ENCODE measurements around the gene RBM17.
"Not testable (repeated sequence)": the region's sequence is repeated elsewhere in the genome, so short reads cannot be mapped to it uniquely, and the experiment has no call there.

The RBM17 gene

GRCh38 chr10:6121146-6121545 lies 32.3 kb downstream of the RBM17 start:
- no peak for TF ChIP-seq ZNF274 (IDR thresholded peaks at IDR 0.05; ENCODE audit: low read depth, low read length)
- no peak overlapping the region for H3K4me3 ChIP-seq (ENCODE audit: low read length)

- H3K4me3 ChIP-seq (ENCODE audit: low read length) = no peak overlapping the region
Observed at GRCh38 chr10:6123532-6123931, 34.7 kb downstream of the RBM17 start.

GRCh38 chr10:6124666-6125065 lies 35.8 kb downstream of the RBM17 start:
- TF ChIP-seq ZNF274 (IDR thresholded peaks at IDR 0.05; ENCODE audit: low read depth, low read length) = no peak
- H3K4me3 ChIP-seq (ENCODE audit: low read length) = no peak overlapping the region

More at GRCh38 chr10:6123532-6123931, 34.7 kb downstream of the RBM17 start:
- no peak for TF ChIP-seq ZNF274 (IDR thresholded peaks at IDR 0.05; ENCODE audit: low read depth, low read length)

DNA sequence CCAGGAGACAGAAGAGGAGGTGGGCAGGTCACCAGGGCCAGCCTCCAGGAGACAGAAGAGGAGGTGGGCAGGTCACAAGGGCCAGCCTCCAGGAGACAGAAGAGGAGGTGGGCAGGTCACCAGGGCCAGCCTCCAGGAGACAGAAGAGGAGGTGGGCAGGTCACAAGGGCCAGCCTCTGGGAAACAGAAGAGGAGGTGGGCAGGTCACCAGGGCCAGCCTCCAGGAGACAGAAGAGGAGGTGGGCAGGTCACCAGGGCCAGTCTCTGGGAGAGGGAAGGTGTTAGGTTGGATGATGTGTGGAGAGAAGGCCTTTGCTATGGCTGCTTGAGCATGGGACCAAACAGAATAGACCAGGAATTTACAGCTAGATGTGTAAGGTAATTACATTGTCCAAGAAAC lies 38.6 kb downstream of the RBM17 start:
- H3K4me3 ChIP-seq (ENCODE audit: low read length) = not testable (repeated sequence)

DNA sequence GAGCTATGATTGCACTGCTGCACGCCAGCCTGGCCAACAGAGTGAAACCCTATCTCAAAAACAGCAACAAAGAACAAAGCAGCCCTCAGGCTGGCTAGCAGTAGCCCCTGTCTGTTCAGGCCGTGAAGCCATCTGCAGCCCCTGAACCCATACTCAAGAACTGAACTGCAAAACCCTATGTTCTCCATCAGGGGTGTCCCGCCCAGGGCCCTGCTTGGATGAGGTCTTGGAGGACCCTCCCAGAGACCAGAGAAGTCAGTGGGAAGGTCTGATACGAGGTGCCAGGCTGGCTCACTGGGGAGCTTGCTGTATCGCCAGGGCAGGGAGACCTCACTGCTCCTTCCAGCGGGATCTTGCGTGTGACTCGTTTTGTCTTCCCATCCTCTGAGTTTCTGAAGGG lies 39.3 kb downstream of the RBM17 start:
- H3K4me3 ChIP-seq (ENCODE audit: low read length) = no peak overlapping the region
- TF ChIP-seq ZNF274 (IDR thresholded peaks at IDR 0.05; ENCODE audit: low read depth, low read length) = no peak

DNA sequence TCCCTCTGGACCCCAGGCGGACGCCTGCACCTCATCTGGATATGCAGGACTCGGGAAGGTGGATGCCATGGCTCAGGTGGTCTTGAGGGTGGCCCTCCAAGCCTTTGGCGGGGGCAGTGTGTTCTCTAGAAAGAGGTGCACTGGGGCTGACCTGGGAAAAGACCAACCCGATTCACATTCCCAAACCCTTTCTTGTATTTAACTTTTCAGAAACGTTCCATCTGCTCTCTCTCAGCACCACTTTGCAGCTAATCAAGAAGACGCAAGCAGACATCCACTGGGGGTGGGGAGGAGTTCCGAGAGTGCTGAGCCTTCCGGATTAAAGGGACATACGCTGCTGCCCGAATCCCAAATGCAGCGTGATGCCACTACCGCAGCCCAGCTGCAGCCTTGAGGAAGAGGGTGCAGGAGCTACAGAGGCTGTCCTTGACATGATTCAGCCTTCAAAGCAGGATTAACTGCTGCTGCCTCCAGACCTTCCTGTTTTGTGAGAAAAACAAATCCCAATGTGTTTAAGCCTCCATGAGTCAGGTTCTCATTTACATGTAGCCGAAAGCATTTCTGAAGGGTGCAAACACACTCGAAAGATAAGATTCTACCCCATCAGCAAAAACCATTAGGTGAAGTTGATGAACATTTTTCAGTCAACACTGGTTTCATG lies 39.9 kb downstream of the RBM17 start:
- TF ChIP-seq ZNF274 (IDR thresholded peaks at IDR 0.05; ENCODE audit: low read depth, low read length) = no peak
- H3K4me3 ChIP-seq (ENCODE audit: low read length) = no peak overlapping the region

DNA sequence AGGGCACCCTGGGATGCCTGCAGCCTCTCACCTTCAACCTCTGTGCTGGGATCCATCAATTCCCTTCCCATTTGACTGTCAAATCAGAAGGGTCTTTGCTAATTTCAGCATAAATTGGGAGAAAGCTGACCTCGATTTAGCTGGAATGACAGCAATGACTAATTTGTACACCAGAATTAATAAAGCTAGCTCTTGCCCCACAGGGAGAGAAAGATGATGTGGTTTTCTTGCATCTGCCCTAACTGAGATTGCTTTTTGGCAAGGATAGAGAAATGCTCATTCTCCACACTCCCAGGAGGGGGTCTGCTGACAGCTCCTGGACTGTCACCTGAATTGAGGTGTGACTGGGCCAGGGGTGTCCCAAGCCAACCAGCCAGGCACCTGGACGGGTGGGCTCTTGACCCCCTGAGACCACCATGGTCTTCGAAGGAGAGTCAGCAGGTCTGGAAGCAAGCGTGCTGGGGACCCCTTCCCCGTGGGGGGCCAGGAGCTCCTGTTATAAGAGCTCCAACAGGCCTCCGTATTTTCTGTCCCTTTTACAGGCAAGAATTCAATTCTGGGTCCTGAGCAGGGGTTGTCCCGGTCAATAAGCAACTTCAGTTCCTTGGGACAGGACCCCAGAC lies 42.1 kb downstream of the RBM17 start:
- no peak for TF ChIP-seq ZNF274 (IDR thresholded peaks at IDR 0.05; ENCODE audit: low read depth, low read length)
- H3K4me3 ChIP-seq (ENCODE audit: low read length) = no peak overlapping the region

GRCh38 chr10:6133331-6134098 lies 44.7 kb downstream of the RBM17 start:
- no peak overlapping the region for H3K4me3 ChIP-seq (ENCODE audit: low read length)
- no peak for TF ChIP-seq ZNF274 (IDR thresholded peaks at IDR 0.05; ENCODE audit: low read depth, low read length)

DNA sequence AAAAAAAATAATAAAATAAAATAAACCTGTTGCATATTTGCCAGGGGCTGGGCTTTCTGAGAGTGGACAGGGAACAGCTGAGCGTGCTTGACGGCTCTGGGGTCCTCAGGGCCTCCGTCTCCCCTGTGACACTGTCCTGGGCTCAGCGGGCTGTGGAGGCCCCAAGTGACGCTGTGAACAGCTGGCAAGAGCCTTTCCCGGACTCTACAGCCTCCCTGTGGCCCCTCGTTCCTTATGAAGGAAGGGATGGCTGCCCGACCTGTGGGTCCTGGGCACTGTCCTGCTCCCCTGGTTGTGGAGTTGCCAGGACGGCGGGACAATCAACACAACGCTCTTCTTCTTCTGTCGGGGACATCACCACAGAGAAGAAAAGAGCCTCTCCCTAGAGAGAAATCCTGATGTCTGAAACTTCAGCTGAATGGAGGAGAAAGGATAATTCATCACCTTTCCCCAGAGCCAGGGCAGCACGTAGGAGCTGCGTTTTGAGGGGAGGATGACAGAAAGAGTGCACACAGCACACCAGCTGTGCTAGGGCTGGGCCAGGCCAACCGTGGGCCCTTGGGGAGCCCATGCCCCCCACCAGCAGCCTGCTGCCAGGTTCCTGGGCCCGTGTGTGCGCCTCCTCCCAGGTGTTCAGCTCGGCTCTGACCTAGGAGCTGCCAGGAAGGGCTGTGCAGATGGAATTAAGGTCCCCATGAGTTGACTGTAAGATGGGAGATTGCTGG lies 45.4 kb downstream of the RBM17 start:
- H3K4me3 ChIP-seq (ENCODE audit: low read length) = no peak overlapping the region
- no peak for TF ChIP-seq ZNF274 (IDR thresholded peaks at IDR 0.05; ENCODE audit: low read depth, low read length)

- no peak overlapping the region for H3K4me3 ChIP-seq (ENCODE audit: low read length)
- no peak for TF ChIP-seq ZNF274 (IDR thresholded peaks at IDR 0.05; ENCODE audit: low read depth, low read length)
Observed at GRCh38 chr10:6135039-6135438, 46.2 kb downstream of the RBM17 start.

- no peak overlapping the region for H3K4me3 ChIP-seq (ENCODE audit: low read length)
- no peak for TF ChIP-seq ZNF274 (IDR thresholded peaks at IDR 0.05; ENCODE audit: low read depth, low read length)
Observed at GRCh38 chr10:6135589-6136168, 46.8 kb downstream of the RBM17 start.

- no peak for TF ChIP-seq ZNF274 (IDR thresholded peaks at IDR 0.05; ENCODE audit: low read depth, low read length)
- no peak overlapping the region for H3K4me3 ChIP-seq (ENCODE audit: low read length)
Observed at GRCh38 chr10:6136215-6137201, 47.7 kb downstream of the RBM17 start.

- no peak overlapping the region for H3K4me3 ChIP-seq (ENCODE audit: low read length)
- no peak for TF ChIP-seq ZNF274 (IDR thresholded peaks at IDR 0.05; ENCODE audit: low read depth, low read length)
Observed at GRCh38 chr10:6138456-6138855, 49.6 kb downstream of the RBM17 start.
